Smooth muscle cell of trachea (primary cell): ENCODE results near the gene SNX13. TPM values are rescaled to one million over a fixed set of nuclear protein-coding genes. Genes with fewer than 3 reads are reported as not detected.

Source experiments
- total RNA-seq: library from RNA; depleted of rRNA; stranded (reverse); fragments of >200 nt; gene quantifications from 2 replicates; pipeline ENCODE4 v1.2.1, GENCODE V29; 2014

SNX13 gene
- 51.9 and 56.9 TPM in 2 replicates for total RNA-seq

GRCh38 chr7:17940302-17940883 lies at the start of gene SNX13:
Gene SNX13, minus strand, starts transcription at chr7:17940494. Its CDS starts 199 bp downstream, at chr7:17940295.

Other genes with a start within 250 kb of the SNX13 start
- 0.15 TPM in 1 of 2 replicates, not detected in the other for gene PRPS1L1, start 87.4 kb upstream of the SNX13 start, total RNA-seq